A549 (cell line): ENCODE results near the gene REXO5. TPM values are rescaled to one million over a fixed set of nuclear protein-coding genes. Genes with fewer than 3 reads are reported as not detected.

ENCODE experiments used
- ATAC-seq, 2 experiments: fragments of 200-7000 bp in 1 of 2; fragments of >200 bp in 1 of 2; cut with Nextera tagmentation in 1 of 2; cut with Tn5 transposase in 1 of 2; 3 replicates each; pipeline versions ENCODE4 v1.8.0 to v1.9.1; 2018 to 2020; ENCODE audit warnings: mild to moderate bottlenecking in 1 of 2, moderate library complexity in 1 of 2
- CTCF ChIA-PET: fragments of 300-600 bp; sonication (Branson Sonifier 250); formaldehyde crosslinking; extraction: SDS; loops from one replicate; lab custom pipeline; 2021; ENCODE audit warnings: antibody characterized with exemption, inconsistent platforms; lab: Yijun Ruan, JAX
- POLR2A ChIA-PET: fragments of 350-600 bp; formaldehyde crosslinking; extraction: SDS; loops from one replicate; lab custom pipeline; 2021; ENCODE audit warnings: antibody characterized with exemption, inconsistent platforms; lab: Yijun Ruan, JAX
- DNase-seq, 2 experiments: peaks; one replicate each; pipeline versions ENCODE4 v3.0.0 to v3.0.0-alpha.2; 2011 to 2016; ENCODE audit warnings: low read depth in 1 of 2, low spot score in 1 of 2
- FAIRE-seq: peaks from 2 replicates; lab custom pipeline; 2011; peaks lifted over from hg19 to GRCh38; lab: Jason Lieb, UNC
- H3K27ac ChIP-seq, 2 experiments: fragments of >200 bp; sonication (Bioruptor Twin); formaldehyde crosslinking; 3 replicates each; pipeline ENCODE4 v1.5.1; 2016 to 2017
- H3K4me1 ChIP-seq: fragments of >200 bp; sonication (Bioruptor Twin); formaldehyde crosslinking; 3 replicates; pipeline ENCODE4 v1.6.1; 2016
- H3K4me2 ChIP-seq: fragments of >200 bp; sonication (Bioruptor Twin); formaldehyde crosslinking; 3 replicates; pipeline ENCODE4 v1.6.1; 2016
- H3K4me3 ChIP-seq: fragments of >200 bp; sonication (Bioruptor Twin); formaldehyde crosslinking; 3 replicates; pipeline ENCODE4 v1.5.1; 2016
- H3K9me3 ChIP-seq: fragments of >200 bp; sonication (Bioruptor Twin); formaldehyde crosslinking; 3 replicates; pipeline ENCODE4 v1.6.1; 2016
- ATOH8 ChIP-seq: fragments of 250-450 bp; sonication (Bioruptor Pico); IDR thresholded peaks from 2 replicates; pipeline ENCODE4 v1.5.0; 2020; ENCODE audit warnings: low read depth, mild to moderate bottlenecking, moderate library complexity
- BCL3 ChIP-seq: fragments of >200 bp; sonication (Bioruptor Twin); formaldehyde crosslinking; IDR thresholded peaks from 3 replicates; pipeline ENCODE4 v1.6.1; 2016
- CBX8 ChIP-seq: fragments of 200-600 bp; sonication (generic); IDR thresholded peaks from 2 replicates; pipeline ENCODE4 v1.6.1; 2016
- CEBPB ChIP-seq, 2 experiments: fragments of >200 bp in 1 of 2; sonication (Bioruptor Twin) in 1 of 2; formaldehyde crosslinking in 1 of 2; IDR thresholded peaks; 2 replicates each; pipeline ENCODE4 v1.6.1; 2012 to 2016
- EHMT2 ChIP-seq: fragments of 200-600 bp; sonication (generic); IDR thresholded peaks from 2 replicates; pipeline ENCODE4 v1.6.1; 2016; ENCODE audit warnings: antibody characterized with exemption, low read depth, mild to moderate bottlenecking, moderate library complexity
- ELK1 ChIP-seq: fragments of 150-350 bp; IDR thresholded peaks from 2 replicates; pipeline ENCODE4 v1.6.1; 2014; ENCODE audit warnings: low read depth, mild to moderate bottlenecking, low read length
- EP300 ChIP-seq, 2 experiments: fragments of >200 bp; sonication (Bioruptor Twin); formaldehyde crosslinking; IDR thresholded peaks; 2 replicates in 1 of 2; 3 replicates in 1 of 2; pipeline ENCODE4 v1.6.1; 2016 to 2017
- ESRRA ChIP-seq: fragments of 150-350 bp; IDR thresholded peaks from 2 replicates; pipeline ENCODE4 v1.6.1; 2014; ENCODE audit warnings: mild to moderate bottlenecking, low read length, borderline replicate concordance
- FOSL2 ChIP-seq, 2 experiments: fragments of 450-650 bp in 1 of 2; fragments of >200 bp in 1 of 2; sonication (Bioruptor Twin) in 1 of 2; formaldehyde crosslinking; IDR thresholded peaks; 2 replicates each; pipeline versions ENCODE4 v1.5.0 to v1.6.1; 2016 to 2020; ENCODE audit warnings: mild to moderate bottlenecking in 1 of 2, moderate library complexity in 1 of 2
- HES2 ChIP-seq: fragments of >200 bp; sonication (Bioruptor Twin); formaldehyde crosslinking; IDR thresholded peaks from 2 replicates; pipeline ENCODE4 v1.6.1; 2016
- HEYL ChIP-seq: fragments of 250-450 bp; sonication (Bioruptor Pico); IDR thresholded peaks from 2 replicates; pipeline ENCODE4 v1.8.0; 2021; ENCODE audit warnings: mild to moderate bottlenecking, moderate library complexity
- HOXA7 ChIP-seq: fragments of 250-450 bp; sonication (Bioruptor Pico); IDR thresholded peaks from 2 replicates; pipeline ENCODE4 v1.5.0; 2020; ENCODE audit warnings: mild to moderate bottlenecking, moderate library complexity
- HOXB5 ChIP-seq: fragments of 250-450 bp; sonication (Bioruptor Pico); IDR thresholded peaks from 2 replicates; pipeline ENCODE4 v1.5.0; 2020; ENCODE audit warnings: mild to moderate bottlenecking, moderate library complexity
- JUNB ChIP-seq: fragments of >200 bp; sonication (Bioruptor Twin); formaldehyde crosslinking; IDR thresholded peaks from 2 replicates; pipeline ENCODE4 v1.6.1; 2016
- KDM5A ChIP-seq: fragments of 200-600 bp; sonication (generic); IDR thresholded peaks from 2 replicates; pipeline ENCODE4 v1.6.1; 2016; ENCODE audit warnings: antibody characterized with exemption, mild to moderate bottlenecking
- MAFK ChIP-seq: fragments of 450-650 bp; IDR thresholded peaks from 2 replicates; pipeline ENCODE4 v1.6.1; 2014; ENCODE audit not compliant: partially characterized antibody
- NPAS2 ChIP-seq: fragments of 250-450 bp; sonication (Bioruptor Pico); IDR thresholded peaks from 2 replicates; pipeline ENCODE4 v1.8.0; 2022; ENCODE audit warnings: mild to moderate bottlenecking, moderate library complexity, borderline replicate concordance
- NR3C1 ChIP-seq: fragments of >200 bp; sonication (Bioruptor Twin); formaldehyde crosslinking; IDR thresholded peaks from 3 replicates; pipeline ENCODE4 v1.6.1; 2017
- RAD21 ChIP-seq, 2 experiments: fragments of >200 bp in 1 of 2; sonication (Bioruptor Twin) in 1 of 2; formaldehyde crosslinking in 1 of 2; IDR thresholded peaks in 1 of 2; conservative IDR thresholded peaks in 1 of 2; 2 replicates in 1 of 2; 3 replicates in 1 of 2; pipeline ENCODE4 v1.6.1; 2012 to 2018; ENCODE audit warnings: inconsistent platforms in 1 of 2
- SMC3 ChIP-seq: fragments of >200 bp; sonication (Bioruptor Twin); formaldehyde crosslinking; IDR thresholded peaks from 3 replicates; pipeline ENCODE4 v1.6.1; 2018; ENCODE audit warnings: inconsistent platforms
- SREBF2 ChIP-seq: fragments of 450-650 bp; IDR thresholded peaks from 2 replicates; pipeline ENCODE4 v1.6.1; 2014; ENCODE audit warnings: mild to moderate bottlenecking, moderate library complexity
- USF2 ChIP-seq: fragments of 450-650 bp; IDR thresholded peaks from 2 replicates; pipeline ENCODE4 v1.6.1; 2014; ENCODE audit warnings: antibody characterized with exemption
- ZC3H11A ChIP-seq: fragments of 450-650 bp; IDR thresholded peaks from 2 replicates; pipeline ENCODE4 v1.6.1; 2014; ENCODE audit warnings: antibody characterized with exemption, mild to moderate bottlenecking
- WGBS: methylation state at CpG from one replicate; pipeline ENCODE4 v1.1.6; 2017; ENCODE audit errors: missing lambda C conversion rate; 5-methylcytosine and 5-hydroxymethylcytosine counted together
- polyA plus RNA-seq, 4 experiments: library from polyadenylated mRNA; depleted of rRNA in 3 of 4; stranded (reverse); fragments of >200 nt; fragmentation: RNase III in 1 of 4; extraction: RNeasy Plus Mini Kit Qiagen cat#74134 plus additional on column Dnase treatment in 1 of 4; gene quantifications; 2 replicates in 3 of 4; 3 replicates in 1 of 4; pipeline ENCODE4 v1.2.3, GENCODE V29; 2011 to 2017

REXO5 gene
- polyA plus RNA-seq, 2 of the 4 experiments (the other 2 are of a cell fraction) = 4.0 to 5.1 TPM

- CTCF ChIA-PET = interaction anchor here (0.6 to 2.1 kb wide), 4 partner anchors 13 to 37 kb away, joined by 3 to 8 read pairs (median 4); no protein-coding TSS in a partner anchor
- H3K9me3 ChIP-seq = no peaks in the 10 kb centered on the region
- no peak overlapping the region for H3K27ac ChIP-seq
- TF ChIP-seq MAFK (peak; percentile 17), KDM5A (no peak), HES2 (no peak), USF2 (no peak)
- TF ChIP-seq, all 56 proteins: peak for 1
- no peak for ATAC-seq
- H3K4me1 ChIP-seq = peaks cover 27% of the 10 kb centered on the region
- no peak overlapping the region for H3K4me3 ChIP-seq
- no peak for FAIRE-seq
- DNase-seq = no peak
- POLR2A ChIA-PET = no interaction called here
- 91% methylated on average over 1 of the region's 1 CpG for WGBS
- no peak overlapping the region for H3K4me2 ChIP-seq
Measured at GRCh38 chr16:20887207-20887606, 80.9 kb downstream of the REXO5 start.

GRCh38 chr16:20889625-20890275 lies 83.4 kb downstream of the REXO5 start:
- FAIRE-seq = no peak
- Histone ChIP-seq H3K27ac (no peak overlapping the region), H3K4me1 (peaks cover 9% of the 10 kb centered on the region; the same call in 2 of the 3 replicates), H3K4me3 (no peak overlapping the region), H3K9me3 (no peaks in the 10 kb centered on the region), H3K4me2 (no peak overlapping the region)
- ChIA-PET CTCF (interaction anchor here (0.6 to 2.7 kb wide), 5 partner anchors 8 to 15 kb away, joined by 3 to 9 read pairs (median 3); partner anchors contain the start of gene LYRM1), POLR2A (interaction anchor here (1.3 kb wide), 1 partner anchor 11 kb away, joined by 4 read pairs; the partner anchor contains the start of genes DCUN1D3 and LYRM1)
- WGBS = 91% methylated on average over 4 of the region's 4 CpGs
- no peak for ATAC-seq
- no peak for DNase-seq
- TF ChIP-seq FOSL2 (IDR thresholded peaks at IDR 0.05) (no peak), FOSL2 (CRISPR knock-in tag; IDR thresholded peaks at IDR 0.05) (0 out of 2 replicates have a peak, but pooled peaks have one; percentile 24), USF2 (no peak), EP300 (IDR thresholded peaks at IDR 0.05) (no peak), CBX8 (no peak), HOXB5 (no peak), MAFK (no peak), ZC3H11A (no peak)

- peaks cover 37% of the 10 kb centered on the region for H3K4me1 ChIP-seq
- no peak overlapping the region for H3K4me3 ChIP-seq
- H3K27ac ChIP-seq = no peak overlapping the region
- TF ChIP-seq HEYL (CRISPR knock-in tag) (no peak), HOXA7 (CRISPR knock-in tag) (no peak), ELK1 (no peak), HOXB5 (no peak), CEBPB (IDR thresholded peaks at IDR 0.05) (no peak), EHMT2 (no peak), ATOH8 (CRISPR knock-in tag) (no peak), BCL3 (no peak), SMC3 (no peak), NR3C1 (no peak), RAD21 (conservative IDR thresholded peaks at IDR 0.05 in 1 of 2, IDR thresholded peaks at IDR 0.05 in 1 of 2) (no peak), JUNB (no peak), ESRRA (no peak), EP300 (IDR thresholded peaks at IDR 0.05) (no peak), SREBF2 (no peak), NPAS2 (no peak), ZC3H11A (no peak)
- no peak for FAIRE-seq
- WGBS = 100% methylated on average over 2 of the region's 2 CpGs
- H3K4me2 ChIP-seq = no peak overlapping the region
- no peak for DNase-seq
- CTCF ChIA-PET = interaction anchor here (0.8 to 1.5 kb wide), 3 partner anchors 11 to 44 kb away, joined by 3 to 5 read pairs (median 3); no protein-coding TSS in a partner anchor
- no peak for ATAC-seq
- POLR2A ChIA-PET = no interaction called here
- no peaks in the 10 kb centered on the region for H3K9me3 ChIP-seq
Measured at GRCh38 chr16:20894388-20894787, 88.1 kb downstream of the REXO5 start.
